Measurements from ENCODE around the gene CNOT1.

CNOT1 gene

DNA sequence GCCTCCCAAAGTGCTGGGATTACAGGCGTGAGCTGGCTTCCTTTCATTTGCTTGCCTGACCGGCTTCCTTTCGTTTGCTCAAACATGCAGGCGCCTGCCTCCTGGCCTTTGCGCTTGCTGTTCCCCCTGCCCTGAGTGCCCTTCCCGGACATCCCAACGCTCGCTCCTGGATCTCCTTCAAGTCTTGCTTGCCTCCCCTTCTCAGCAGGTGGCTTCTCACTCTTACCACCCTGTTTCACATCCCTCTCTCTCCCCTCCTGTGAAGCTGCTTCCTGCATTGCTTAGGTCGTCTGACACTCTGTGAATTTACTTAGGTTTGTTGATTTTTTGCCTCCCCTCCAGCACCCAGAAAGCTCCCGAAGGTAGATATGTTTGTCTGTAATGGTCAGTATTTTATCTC, 155.3 kb downstream of the CNOT1 start:
- H3K4me2 ChIP-seq (ENCODE audit: low read length) = no peak overlapping the region
- no peaks in the 10 kb centered on the region for H4K20me1 ChIP-seq (ENCODE audit: control insufficient read depth, insufficient read depth, low read depth, low read length)
- H3K4me1 ChIP-seq (ENCODE audit: control insufficient read depth, low read length) = peaks cover 11% of the 10 kb centered on the region
- H3K9me2 ChIP-seq (replicated peaks; ENCODE audit: control insufficient read depth, low read length) = no peaks in the 10 kb centered on the region
- H3K9me3 ChIP-seq (ENCODE audit: control insufficient read depth, insufficient read depth, low read length) = no peaks in the 10 kb centered on the region
- no peak overlapping the region for H3K27ac ChIP-seq (ENCODE audit: low read depth, low read length)
- no peaks in the 10 kb centered on the region for H3K36me3 ChIP-seq (ENCODE audit: control insufficient read depth, low read length)
- H3K79me2 ChIP-seq (ENCODE audit: control insufficient read depth, low read length) = no peaks in the 10 kb centered on the region
- H3K27me3 ChIP-seq (ENCODE audit: control insufficient read depth, low read length) = peaks cover 10% of the 10 kb centered on the region; the same call in 1 of the 2 replicates
- TF ChIP-seq EZH2phosphoT487 (IDR thresholded peaks at IDR 0.05; ENCODE audit: borderline replicate concordance, low read length) = no peak
- TF ChIP-seq CTCF (IDR thresholded peaks at IDR 0.05; ENCODE audit: low read depth, low read length, poor library complexity, severe bottlenecking) = no peak
- no peaks in the 10 kb centered on the region for H3F3A ChIP-seq (ENCODE audit: control insufficient read depth, insufficient read depth)
- no peak overlapping the region for H3K4me3 ChIP-seq (ENCODE audit: low read length)

- Histone ChIP-seq H3K9me3 (ENCODE audit: control insufficient read depth, insufficient read depth, low read length) (no peaks in the 10 kb centered on the region), H3K27me3 (ENCODE audit: control insufficient read depth, low read length) (peaks cover 11% of the 10 kb centered on the region; the same call in 1 of the 2 replicates), H3K4me2 (ENCODE audit: low read length) (no peak overlapping the region)
These were observed 156.8 kb downstream of the CNOT1 start for GRCh38 chr16:58472827-58473226.

DNA sequence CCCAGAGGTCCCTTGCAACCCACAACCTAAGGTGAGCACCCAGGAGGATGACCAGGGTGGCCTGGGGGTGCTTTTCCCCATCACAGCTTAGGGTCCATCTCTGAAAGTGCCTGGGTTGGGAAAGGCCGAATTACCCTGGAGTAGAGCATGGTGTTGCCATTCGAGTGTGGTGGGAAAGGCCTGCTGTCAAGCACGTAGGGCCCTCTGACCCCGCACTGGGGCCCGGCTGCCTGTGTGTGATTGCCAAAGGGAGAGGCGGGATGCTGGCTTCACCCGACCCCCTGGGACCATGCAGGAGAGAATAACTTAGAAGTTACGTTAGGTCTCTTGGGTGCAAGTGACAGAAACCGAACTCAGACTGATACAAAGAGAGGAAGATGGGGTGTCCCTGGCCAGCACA, 157.4 kb downstream of the CNOT1 start:
- Histone ChIP-seq H3K4me2 (ENCODE audit: low read length) (no peak overlapping the region), H3K9me2 (replicated peaks; ENCODE audit: control insufficient read depth, low read length) (no peaks in the 10 kb centered on the region), H3K4me3 (ENCODE audit: low read length) (no peak overlapping the region), H3K4me1 (ENCODE audit: control insufficient read depth, low read length) (peaks cover 11% of the 10 kb centered on the region), H3K9me3 (ENCODE audit: control insufficient read depth, insufficient read depth, low read length) (no peaks in the 10 kb centered on the region), H3K27ac (ENCODE audit: low read depth, low read length) (no peak overlapping the region), H3K36me3 (ENCODE audit: control insufficient read depth, low read length) (no peaks in the 10 kb centered on the region), H3F3A (ENCODE audit: control insufficient read depth, insufficient read depth) (no peaks in the 10 kb centered on the region), H3K79me2 (ENCODE audit: control insufficient read depth, low read length) (no peaks in the 10 kb centered on the region), H3K27me3 (ENCODE audit: control insufficient read depth, low read length) (peaks cover 12% of the 10 kb centered on the region; the same call in 1 of the 2 replicates), H4K20me1 (ENCODE audit: control insufficient read depth, insufficient read depth, low read depth, low read length) (no peaks in the 10 kb centered on the region)
- TF ChIP-seq EZH2phosphoT487 (IDR thresholded peaks at IDR 0.05; ENCODE audit: borderline replicate concordance, low read length) (no peak), CTCF (IDR thresholded peaks at IDR 0.05; ENCODE audit: low read depth, low read length, poor library complexity, severe bottlenecking) (no peak)

More at GRCh38 chr16:58472827-58473226, 156.8 kb downstream of the CNOT1 start:
- Histone ChIP-seq H3K36me3 (ENCODE audit: control insufficient read depth, low read length) (no peaks in the 10 kb centered on the region), H3K27ac (ENCODE audit: low read depth, low read length) (no peak overlapping the region), H3K4me3 (ENCODE audit: low read length) (no peak overlapping the region), H4K20me1 (ENCODE audit: control insufficient read depth, insufficient read depth, low read depth, low read length) (no peaks in the 10 kb centered on the region), H3K79me2 (ENCODE audit: control insufficient read depth, low read length) (no peaks in the 10 kb centered on the region), H3F3A (ENCODE audit: control insufficient read depth, insufficient read depth) (no peaks in the 10 kb centered on the region), H3K4me1 (ENCODE audit: control insufficient read depth, low read length) (peaks cover 11% of the 10 kb centered on the region), H3K9me2 (replicated peaks; ENCODE audit: control insufficient read depth, low read length) (no peaks in the 10 kb centered on the region)
- TF ChIP-seq CTCF (IDR thresholded peaks at IDR 0.05; ENCODE audit: low read depth, low read length, poor library complexity, severe bottlenecking) = no peak
- TF ChIP-seq EZH2phosphoT487 (IDR thresholded peaks at IDR 0.05; ENCODE audit: borderline replicate concordance, low read length) = no peak

Data from DOHH2 (cell line).